ENCODE measurements around the gene RPSA.
"Not testable (repeated sequence)": the region's sequence is repeated elsewhere in the genome, so short reads cannot be mapped to it uniquely, and the experiment has no call there.

Gene RPSA

DNA sequence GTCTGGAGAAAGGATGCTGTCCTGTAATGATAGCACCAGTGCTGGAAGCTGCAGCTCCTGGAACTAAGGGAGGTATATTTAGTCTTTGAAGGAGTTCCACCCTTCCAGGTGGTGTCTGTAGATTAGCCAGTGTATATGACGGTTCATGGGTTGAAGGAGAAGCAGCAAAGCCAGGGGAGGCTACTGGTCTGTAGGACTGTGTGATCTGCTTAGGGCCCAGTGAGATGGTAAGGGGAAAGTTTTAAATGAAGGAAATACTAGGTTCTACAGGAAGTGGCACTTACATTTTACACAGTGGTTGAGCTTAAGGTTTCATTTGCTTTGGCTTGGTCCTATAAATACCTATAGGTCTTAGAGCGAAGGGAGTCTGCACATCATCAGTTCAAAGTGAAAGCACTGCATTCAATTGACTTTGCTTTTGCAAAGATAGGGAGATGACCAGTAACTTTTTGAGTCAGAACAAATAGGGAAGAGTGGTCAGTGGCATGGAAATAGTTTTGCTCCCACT lies 17.7 kb upstream of the RPSA start:
- no peak for DNase-seq (ENCODE audit: low spot score)

DNA sequence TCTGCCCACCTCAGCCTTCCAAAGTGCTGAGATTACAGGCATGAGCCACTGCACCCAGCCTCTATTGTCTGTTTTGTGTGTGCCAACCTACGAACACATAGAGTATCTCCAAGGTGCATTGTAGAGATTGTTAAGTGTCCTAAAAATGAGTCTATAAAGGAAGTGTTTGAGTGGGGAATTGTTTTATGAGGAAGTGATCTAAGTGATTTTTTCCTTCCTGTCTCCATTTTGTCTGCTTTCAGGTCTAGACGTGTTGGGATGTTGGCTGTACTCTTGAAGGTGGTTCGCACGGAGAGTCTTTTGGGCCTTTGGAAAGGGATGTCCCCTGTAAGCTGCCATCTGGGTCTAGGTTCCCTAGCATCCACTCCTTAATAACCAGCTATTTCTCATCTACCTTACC lies 16.3 kb upstream of the RPSA start:
- DNase-seq (ENCODE audit: low spot score): no peak

GRCh38 chr3:39396690-39397089 lies 9.8 kb upstream of the RPSA start:
- DNase-seq (ENCODE audit: low spot score): no peak

DNA sequence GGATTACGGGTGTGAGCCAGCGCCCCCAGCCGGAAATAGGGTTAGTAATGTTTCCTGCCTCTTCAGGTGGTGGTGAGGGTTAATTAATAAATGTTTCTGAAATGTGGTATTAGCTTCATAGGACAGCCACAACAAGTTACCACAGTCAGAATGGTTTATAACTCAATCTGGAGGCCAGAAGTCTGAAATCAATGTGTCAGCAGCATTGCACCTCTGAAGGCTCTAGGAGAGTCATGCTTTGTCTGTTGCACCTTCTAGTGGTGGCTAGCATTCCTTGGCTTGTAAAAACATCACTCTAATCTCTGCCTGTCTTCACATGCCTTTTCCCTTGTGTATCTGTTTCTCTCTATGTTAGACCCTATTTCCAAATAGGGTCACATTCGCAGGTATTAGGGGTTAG lies 7.8 kb upstream of the RPSA start:
- DNase-seq (ENCODE audit: low spot score): no peak

DNA sequence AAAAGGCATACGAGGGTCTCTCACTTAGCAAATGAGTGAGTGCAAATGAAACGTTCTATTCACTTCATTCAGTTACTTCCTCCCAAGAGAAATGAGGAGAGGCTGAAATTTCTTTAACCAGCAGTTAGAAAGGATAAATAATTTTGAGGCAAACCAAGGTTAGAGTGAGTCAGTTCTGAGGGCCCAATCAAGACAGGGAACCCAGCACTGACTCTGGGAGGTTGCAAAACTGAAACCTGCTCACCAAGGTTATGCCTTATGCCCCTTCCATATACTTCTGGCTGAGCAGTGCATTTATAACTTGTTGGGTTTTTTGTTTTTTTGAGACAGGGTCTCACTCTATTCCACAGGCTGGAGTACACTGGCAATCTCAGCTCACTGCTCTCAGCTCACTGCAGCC lies 4.5 kb upstream of the RPSA start:
- DNase-seq (ENCODE audit: low spot score): no peak

GRCh38 chr3:39404943-39405686 lies 1.4 kb upstream of the RPSA start:
- DNase-seq (ENCODE audit: low spot score): no peak

DNA sequence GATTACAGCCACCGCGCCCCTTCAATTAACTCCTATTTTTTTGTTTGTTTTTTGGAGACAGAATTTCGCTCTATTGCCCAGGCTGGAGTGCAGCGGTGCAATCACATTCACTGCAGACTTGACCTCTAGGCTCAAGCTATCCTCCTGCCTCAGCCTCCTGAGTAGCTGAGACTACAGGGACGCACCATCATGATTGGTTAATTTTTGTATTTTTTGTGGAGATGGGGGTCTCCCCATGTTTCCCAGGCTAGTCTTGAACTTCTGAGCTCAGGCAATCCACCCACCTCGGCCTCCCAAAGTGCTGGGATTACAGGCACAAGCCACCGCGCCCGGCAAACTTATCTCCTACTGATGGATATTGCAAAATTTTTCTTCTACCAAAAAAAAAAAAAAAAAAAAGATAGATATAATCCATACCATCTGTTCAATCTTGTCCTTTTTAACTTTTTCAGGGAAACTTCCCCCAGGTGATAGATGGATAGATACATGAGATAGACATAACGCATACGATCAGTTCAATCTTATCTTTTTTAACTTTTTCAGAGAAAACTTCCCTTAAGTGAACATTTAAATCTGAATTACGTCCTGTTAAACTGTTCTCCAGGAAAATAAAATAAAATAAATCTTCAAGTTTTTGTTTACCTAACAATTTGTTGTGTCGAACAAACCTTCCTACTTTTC lies 693 bp upstream of the RPSA start:
- DNase-seq (ENCODE audit: low spot score): no peak

- no peak for DNase-seq (ENCODE audit: low spot score)
Measured at GRCh38 chr3:39407259-39407629, 724 bp downstream of the RPSA start.

DNA sequence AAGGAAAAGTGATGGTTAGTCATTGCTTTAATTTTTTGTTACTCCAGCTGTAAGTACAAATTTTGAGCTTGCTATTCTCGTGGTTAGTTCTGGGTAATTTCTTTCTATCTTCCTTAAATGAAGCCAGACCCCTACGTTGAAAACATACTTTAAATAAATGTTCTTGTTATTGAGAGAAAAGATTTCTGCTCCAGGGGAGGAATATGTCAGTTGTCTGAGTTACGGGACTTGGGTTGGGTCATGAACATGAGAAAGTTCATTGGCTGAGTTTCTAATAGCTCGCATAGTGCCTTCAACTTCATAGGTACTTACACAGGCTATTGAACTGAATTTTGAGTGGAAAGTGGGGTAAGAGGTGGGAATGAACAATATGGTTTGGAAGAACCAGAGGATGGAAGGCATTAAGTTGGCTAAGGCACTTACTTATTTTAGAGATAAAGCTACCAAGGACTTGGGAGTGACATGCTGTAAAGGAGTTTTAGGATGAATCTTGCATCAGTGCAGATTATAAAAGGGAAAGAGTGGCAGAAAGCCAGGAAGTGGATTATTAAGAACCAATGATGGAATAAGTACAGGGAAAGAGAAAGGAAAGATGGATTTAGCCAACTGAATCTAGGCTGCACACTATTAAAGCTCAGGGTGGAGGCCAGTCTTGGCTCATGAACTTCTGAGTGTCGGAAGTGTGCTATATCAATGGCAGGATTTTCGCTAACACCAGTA lies 1.4 kb downstream of the RPSA start:
- DNase-seq (ENCODE audit: low spot score): no peak

GRCh38 chr3:39408493-39409372 lies 2.2 kb downstream of the RPSA start:
- DNase-seq (ENCODE audit: low spot score): no peak

GRCh38 chr3:39409514-39410136 lies 3.1 kb downstream of the RPSA start:
- no peak for DNase-seq (ENCODE audit: low spot score)

- no peak for DNase-seq (ENCODE audit: low spot score)
Measured at GRCh38 chr3:39410893-39411292, 4.4 kb downstream of the RPSA start.

- no peak for DNase-seq (ENCODE audit: low spot score)
Measured at GRCh38 chr3:39412668-39413260, 6.2 kb downstream of the RPSA start.

DNA sequence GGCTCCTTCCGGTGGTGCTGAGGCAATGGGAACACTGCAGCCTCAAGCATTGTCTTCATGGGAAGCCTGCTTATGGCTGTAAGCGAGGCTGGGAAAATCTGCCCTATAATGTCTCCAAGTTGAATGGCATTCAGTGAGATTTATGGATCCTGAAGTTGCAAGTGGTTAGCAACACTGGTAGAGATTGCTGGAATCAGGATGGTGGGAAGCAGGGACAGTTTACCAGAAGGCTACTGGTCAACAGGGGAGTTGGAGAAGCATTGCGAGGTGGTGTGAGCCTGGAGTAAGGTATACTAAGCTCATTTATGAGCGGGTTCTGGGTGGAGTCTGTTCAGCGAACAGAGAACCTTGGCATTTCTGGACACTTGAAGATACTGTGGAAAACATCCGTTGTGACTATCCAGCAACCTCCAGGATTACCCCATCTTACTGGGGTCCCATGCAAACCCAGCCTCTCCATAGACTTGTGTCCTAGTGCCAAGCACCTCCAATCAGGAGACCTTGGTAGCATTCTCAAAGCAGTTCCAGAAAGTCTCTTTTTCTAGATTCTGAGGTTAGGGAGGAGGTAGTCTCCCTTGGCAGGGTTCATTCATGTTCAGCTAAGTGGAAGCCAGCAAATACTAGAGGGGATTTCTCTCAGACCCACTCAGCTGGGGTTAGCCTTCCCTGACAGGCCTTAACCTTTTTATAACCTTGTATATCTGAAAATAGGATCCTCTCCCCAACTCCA lies 7.3 kb downstream of the RPSA start:
- no peak for DNase-seq (ENCODE audit: low spot score)

DNA sequence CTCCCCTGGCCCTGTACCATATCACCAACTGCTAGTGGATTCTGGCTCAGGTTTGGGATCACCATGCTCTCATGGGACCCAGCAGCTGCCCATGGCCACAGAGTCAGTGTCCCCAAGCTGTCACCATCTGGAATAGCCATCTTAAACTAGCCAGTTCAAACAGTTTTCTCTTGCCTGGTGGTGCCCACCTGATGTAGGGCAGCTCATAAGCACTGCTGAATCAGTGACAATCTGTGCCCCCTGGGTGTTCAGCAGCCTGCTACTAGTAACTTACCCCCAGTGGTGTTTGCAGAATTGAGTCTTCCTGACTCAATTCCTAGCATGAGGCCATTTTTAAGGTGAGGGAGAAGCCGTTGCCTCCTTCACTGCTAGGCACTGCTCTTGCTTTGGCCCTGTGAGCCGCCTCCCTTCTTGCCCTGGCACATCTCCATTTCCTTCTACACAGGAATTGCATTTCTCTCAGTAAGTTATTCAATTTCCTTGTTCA lies 7.9 kb downstream of the RPSA start:
- no peak for DNase-seq (ENCODE audit: low spot score)

- DNase-seq (ENCODE audit: low spot score): not testable (repeated sequence)
Measured at GRCh38 chr3:39415302-39415701, 8.8 kb downstream of the RPSA start.

- no peak for DNase-seq (ENCODE audit: low spot score)
Measured at GRCh38 chr3:39415983-39416382, 9.5 kb downstream of the RPSA start.

DNA sequence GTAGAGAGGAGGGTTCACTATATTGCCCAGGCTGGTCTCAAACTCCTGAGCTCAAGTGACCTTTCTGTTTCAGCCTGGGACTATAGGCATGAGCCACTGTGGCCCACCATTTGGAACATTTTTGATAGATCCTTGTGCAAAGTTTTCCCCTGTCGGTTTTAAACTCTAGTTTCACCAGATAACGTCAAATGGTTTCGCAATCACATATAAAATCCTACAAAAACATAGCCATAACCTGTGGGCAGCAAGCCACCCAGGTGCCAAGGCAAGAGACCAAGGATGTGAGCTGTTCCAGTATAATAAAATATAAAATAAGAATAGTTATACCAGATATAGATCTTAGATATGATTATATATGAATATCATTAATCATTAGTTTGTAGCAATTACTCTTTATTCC lies 10.5 kb downstream of the RPSA start:
- DNase-seq (ENCODE audit: low spot score): not testable (repeated sequence)

DNA sequence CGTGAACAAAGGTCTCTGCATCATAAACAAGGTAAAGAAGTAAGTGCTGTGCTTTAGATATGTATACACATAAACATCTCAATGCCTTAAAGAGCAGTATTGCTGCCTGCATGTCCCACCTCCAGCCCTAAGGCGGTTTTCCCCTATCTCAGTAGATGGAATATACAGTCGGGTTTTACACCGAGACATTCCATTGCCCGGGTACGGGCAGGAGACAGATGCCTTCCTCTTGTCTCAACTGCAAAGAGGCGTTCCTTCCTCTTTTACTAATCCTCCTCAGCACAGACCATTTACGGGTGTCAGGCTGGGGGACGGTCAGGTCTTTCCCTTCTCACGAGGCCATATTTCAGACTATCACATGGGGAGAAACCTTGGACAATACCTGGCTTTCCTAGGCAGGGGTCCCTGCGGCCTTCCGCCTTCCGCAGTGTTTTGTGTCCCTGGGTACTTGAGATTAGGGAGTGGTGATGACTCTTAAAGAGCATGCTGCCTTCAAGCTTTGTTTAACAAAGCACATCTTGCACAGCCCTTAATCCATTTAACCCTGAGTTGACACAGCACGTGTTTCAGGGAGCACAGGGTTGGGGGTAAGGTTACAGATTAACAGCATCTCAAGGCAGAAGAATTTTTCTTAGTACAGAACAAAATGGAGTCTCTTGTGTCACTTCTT lies 12.2 kb downstream of the RPSA start:
- not testable (repeated sequence) for DNase-seq (ENCODE audit: low spot score)

Data from CD4-positive, alpha-beta T cell treated with Interleukin-6 at 100 ng/mL for 8 hours (primary cell).